ENCODE results near the gene BAG3. TPM values are rescaled to one million over a fixed set of nuclear protein-coding genes. Genes with fewer than 3 reads are reported as not detected.

Gene BAG3
- total and polyA plus RNA-seq, 7 donors = 10.8 to 62.4 (median 32.9) TPM

GRCh38 chr10:119609516-119609915, 41.7 kb upstream of the BAG3 start:
- H3K36me3 ChIP-seq = no peaks in the 10 kb centered on the region
- TF ChIP-seq CTCF (IDR thresholded peaks at IDR 0.05) = no peak
- no peak for TF ChIP-seq POLR2A (IDR thresholded peaks at IDR 0.05)
- no peak for TF ChIP-seq EP300 (IDR thresholded peaks at IDR 0.05)
- no peak for TF ChIP-seq POLR2AphosphoS5 (IDR thresholded peaks at IDR 0.05)
- 90 to 91% methylated on average over 4 of the region's 4 CpGs for WGBS, 2 donors
- H3K4me3 ChIP-seq = no peak overlapping the region
- H3K4me1 ChIP-seq = peaks cover 0 to 6% (median 2%) of the 10 kb centered on the region in 4 donors
- H3K27ac ChIP-seq = no peak overlapping the region
- H3K27me3 ChIP-seq = no peaks in the 10 kb centered on the region
- H3K9me3 ChIP-seq = no peaks in the 10 kb centered on the region
- no peak for DNase-seq
- intact Hi-C loops (cut with DNase I) = loop anchor here (2.0 to 5.0 kb wide), 2 partner anchors 118 to 249 kb away; partner anchors contain the start of gene INPP5F

GRCh38 chr10:119611433-119611832, 39.7 kb upstream of the BAG3 start:
- no peaks in the 10 kb centered on the region for H3K36me3 ChIP-seq
- intact Hi-C loops (cut with DNase I) = no loop called here
- H3K4me3 ChIP-seq = no peak overlapping the region
- H3K27ac ChIP-seq = no peak overlapping the region
- H3K4me1 ChIP-seq = peaks cover 0 to 6% (median 2%) of the 10 kb centered on the region in 4 donors
- no peak for TF ChIP-seq POLR2AphosphoS5 (IDR thresholded peaks at IDR 0.05)
- no peak for TF ChIP-seq POLR2A (IDR thresholded peaks at IDR 0.05)
- no peak for TF ChIP-seq EP300 (IDR thresholded peaks at IDR 0.05)
- TF ChIP-seq CTCF (IDR thresholded peaks at IDR 0.05) = no peak
- DNase-seq = no peak
- no peaks in the 10 kb centered on the region for H3K27me3 ChIP-seq
- no peaks in the 10 kb centered on the region for H3K9me3 ChIP-seq
- WGBS, 2 donors = 72 to 73% methylated on average over 4 of the region's 4 CpGs

- no peaks in the 10 kb centered on the region for H3K27me3 ChIP-seq
- TF ChIP-seq EP300 (IDR thresholded peaks at IDR 0.05) = no peak
- no peak for TF ChIP-seq CTCF (IDR thresholded peaks at IDR 0.05)
- H3K27ac ChIP-seq = no peak overlapping the region
- H3K4me3 ChIP-seq = no peak overlapping the region
- no peak for DNase-seq
- intact Hi-C loops (cut with DNase I) = no loop called here
- peaks cover 0 to 4% (median under 1%) of the 10 kb centered on the region in 4 donors for H3K4me1 ChIP-seq
- WGBS, 2 donors = 92 to 93% methylated on average over 6 of the region's 6 CpGs
- no peaks in the 10 kb centered on the region for H3K9me3 ChIP-seq
- H3K36me3 ChIP-seq = no peaks in the 10 kb centered on the region
Measured at GRCh38 chr10:119613741-119614140, 37.4 kb upstream of the BAG3 start.

- 82 to 87% methylated on average over 5 of the region's 5 CpGs for whole genome bisulfite sequencing, 2 donors
- DNase-seq = no peak
- Histone ChIP-seq H3K27me3 (no peaks in the 10 kb centered on the region), H3K9me3 (no peaks in the 10 kb centered on the region), H3K27ac (no peak overlapping the region), H3K36me3 (no peaks in the 10 kb centered on the region), H3K4me3 (no peak overlapping the region), H3K4me1 (peaks cover 0 to 9% (median 0%) of the 10 kb centered on the region in 4 donors)
- TF ChIP-seq EP300 (IDR thresholded peaks at IDR 0.05) = no peak
- no peak for TF ChIP-seq POLR2A (IDR thresholded peaks at IDR 0.05)
- TF ChIP-seq POLR2AphosphoS5 (IDR thresholded peaks at IDR 0.05) = no peak
- TF ChIP-seq CTCF (IDR thresholded peaks at IDR 0.05) = no peak
- intact Hi-C loops (cut with DNase I) = no loop called here
Measured at GRCh38 chr10:119614686-119615085, 36.5 kb upstream of the BAG3 start.

GRCh38 chr10:119616882-119617570, 34.2 kb upstream of the BAG3 start:
- H3K27me3 ChIP-seq = no peaks in the 10 kb centered on the region
- no peak overlapping the region for H3K27ac ChIP-seq
- TF ChIP-seq CTCF (IDR thresholded peaks at IDR 0.05) (no peak), POLR2AphosphoS5 (IDR thresholded peaks at IDR 0.05) (no peak), EP300 (IDR thresholded peaks at IDR 0.05) (no peak), POLR2A (IDR thresholded peaks at IDR 0.05) (no peak)
- peaks cover 0 to 9% (median 0%) of the 10 kb centered on the region in 4 donors for H3K4me1 ChIP-seq
- 69 to 73% methylated on average over 13 of the region's 13 CpGs for WGBS, 2 donors
- H3K9me3 ChIP-seq = no peaks in the 10 kb centered on the region
- no peaks in the 10 kb centered on the region for H3K36me3 ChIP-seq
- intact Hi-C loops (cut with DNase I) = no loop called here
- no peak for DNase-seq
- no peak overlapping the region for H3K4me3 ChIP-seq
